RWPE2 (cell line): ENCODE measurements around the gene ATP2A1.
A peak's percentile ranks its signal among the peaks of the same experiment; 100 is the strongest.
"Not testable (repeated sequence)": the region's sequence is repeated elsewhere in the genome, so short reads cannot be mapped to it uniquely, and the experiment has no call there.

ENCODE experiments used
- ATAC-seq: fragments of 200-7000 bp; cut with Tn5 transposase; 3 replicates; pipeline ENCODE4 v1.9.1; 2021; ENCODE audit warnings: low read depth
- DNase-seq: peaks from one replicate; pipeline ENCODE4 v3.0.0-alpha.2; 2020; ENCODE audit warnings: low spot score
- H3K27ac ChIP-seq: fragments of 450-650 bp; 2 replicates; pipeline ENCODE4 v1.5.1; 2017; ENCODE audit warnings: mild to moderate bottlenecking; ENCODE audit not compliant: poor library complexity, severe bottlenecking
- H3K27me3 ChIP-seq: fragments of 250-450 bp; sonication (Bioruptor Pico); 2 replicates; pipeline ENCODE4 v1.5.1; 2021; ENCODE audit warnings: mild to moderate bottlenecking, moderate library complexity; ENCODE audit not compliant: insufficient read depth, poor library complexity, severe bottlenecking
- H3K36me3 ChIP-seq: fragments of 250-450 bp; sonication (Bioruptor Pico); 2 replicates; pipeline ENCODE4 v1.5.1; 2020; ENCODE audit warnings: low read depth, mild to moderate bottlenecking, moderate library complexity
- H3K4me1 ChIP-seq: fragments of 250-450 bp; sonication (Bioruptor Pico); 2 replicates; pipeline ENCODE4 v1.5.1; 2021; ENCODE audit warnings: mild to moderate bottlenecking, moderate library complexity; ENCODE audit not compliant: insufficient read depth, poor library complexity, severe bottlenecking
- H3K4me3 ChIP-seq: fragments of 250-450 bp; sonication (Bioruptor Pico); 2 replicates; pipeline ENCODE4 v1.5.1; 2021; ENCODE audit warnings: mild to moderate bottlenecking, moderate library complexity; ENCODE audit not compliant: severe bottlenecking
- H3K9me3 ChIP-seq: fragments of 250-450 bp; sonication (Bioruptor Pico); 2 replicates; pipeline ENCODE4 v1.5.1; 2021; ENCODE audit warnings: mild to moderate bottlenecking, moderate library complexity; ENCODE audit not compliant: severe bottlenecking
- TF ChIP-seq, protein P1 (sequence below): fragments of 450-650 bp; IDR thresholded peaks from one replicate; pipeline ENCODE4 v1.5.1; 2017; ENCODE audit warnings: mild to moderate bottlenecking, moderate library complexity; ENCODE audit not compliant: poor library complexity, severe bottlenecking

Gene ATP2A1

DNA sequence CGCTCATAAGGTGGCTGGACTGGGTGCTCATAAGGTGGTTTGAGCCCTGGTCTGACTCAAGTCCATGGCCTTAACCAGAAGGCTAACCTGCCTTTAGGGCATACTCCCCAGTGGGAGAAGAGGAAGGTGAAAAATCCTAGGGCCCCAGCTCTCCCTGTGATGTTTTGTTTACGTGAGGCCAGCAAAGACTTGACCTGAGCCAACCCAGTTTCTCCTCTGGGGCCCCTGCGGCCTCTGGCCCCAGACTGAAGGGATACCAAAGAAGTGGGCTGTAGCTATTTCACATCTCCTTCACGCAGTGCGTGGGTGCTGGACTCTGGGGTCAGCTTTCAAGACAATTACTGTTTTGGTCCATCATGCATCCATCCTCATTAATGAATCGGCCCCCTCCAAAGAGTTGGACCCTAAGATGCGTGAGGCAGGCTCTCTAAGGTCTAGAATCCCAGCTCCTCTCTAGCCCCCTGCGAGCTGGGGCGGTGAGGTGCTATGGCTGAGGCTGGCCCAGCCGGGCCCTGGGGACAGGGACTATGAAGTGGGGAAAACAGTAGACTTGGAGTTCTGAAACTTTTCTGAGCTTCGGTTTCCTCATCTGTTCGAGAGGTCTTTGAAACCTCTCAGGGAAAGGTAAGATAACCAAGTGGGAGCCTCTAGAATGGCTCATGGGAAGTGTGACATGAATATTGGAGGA is 13.1 kb upstream of the ATP2A1 start:
- H3K36me3 ChIP-seq: peaks cover 32% of the 10 kb centered on the region
- DNase-seq (no peak), ATAC-seq (no peak)
- peak overlapping the region; percentile 74 for H3K27ac ChIP-seq
- no peaks in the 10 kb centered on the region for H3K27me3 ChIP-seq
- no peaks in the 10 kb centered on the region for H3K9me3 ChIP-seq
- peak overlapping the region; percentile 73 for H3K4me3 ChIP-seq
- TF ChIP-seq, protein P1, sequence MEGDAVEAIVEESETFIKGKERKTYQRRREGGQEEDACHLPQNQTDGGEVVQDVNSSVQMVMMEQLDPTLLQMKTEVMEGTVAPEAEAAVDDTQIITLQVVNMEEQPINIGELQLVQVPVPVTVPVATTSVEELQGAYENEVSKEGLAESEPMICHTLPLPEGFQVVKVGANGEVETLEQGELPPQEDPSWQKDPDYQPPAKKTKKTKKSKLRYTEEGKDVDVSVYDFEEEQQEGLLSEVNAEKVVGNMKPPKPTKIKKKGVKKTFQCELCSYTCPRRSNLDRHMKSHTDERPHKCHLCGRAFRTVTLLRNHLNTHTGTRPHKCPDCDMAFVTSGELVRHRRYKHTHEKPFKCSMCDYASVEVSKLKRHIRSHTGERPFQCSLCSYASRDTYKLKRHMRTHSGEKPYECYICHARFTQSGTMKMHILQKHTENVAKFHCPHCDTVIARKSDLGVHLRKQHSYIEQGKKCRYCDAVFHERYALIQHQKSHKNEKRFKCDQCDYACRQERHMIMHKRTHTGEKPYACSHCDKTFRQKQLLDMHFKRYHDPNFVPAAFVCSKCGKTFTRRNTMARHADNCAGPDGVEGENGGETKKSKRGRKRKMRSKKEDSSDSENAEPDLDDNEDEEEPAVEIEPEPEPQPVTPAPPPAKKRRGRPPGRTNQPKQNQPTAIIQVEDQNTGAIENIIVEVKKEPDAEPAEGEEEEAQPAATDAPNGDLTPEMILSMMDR: no peak
- H3K4me1 ChIP-seq: no peaks in the 10 kb centered on the region

DNA sequence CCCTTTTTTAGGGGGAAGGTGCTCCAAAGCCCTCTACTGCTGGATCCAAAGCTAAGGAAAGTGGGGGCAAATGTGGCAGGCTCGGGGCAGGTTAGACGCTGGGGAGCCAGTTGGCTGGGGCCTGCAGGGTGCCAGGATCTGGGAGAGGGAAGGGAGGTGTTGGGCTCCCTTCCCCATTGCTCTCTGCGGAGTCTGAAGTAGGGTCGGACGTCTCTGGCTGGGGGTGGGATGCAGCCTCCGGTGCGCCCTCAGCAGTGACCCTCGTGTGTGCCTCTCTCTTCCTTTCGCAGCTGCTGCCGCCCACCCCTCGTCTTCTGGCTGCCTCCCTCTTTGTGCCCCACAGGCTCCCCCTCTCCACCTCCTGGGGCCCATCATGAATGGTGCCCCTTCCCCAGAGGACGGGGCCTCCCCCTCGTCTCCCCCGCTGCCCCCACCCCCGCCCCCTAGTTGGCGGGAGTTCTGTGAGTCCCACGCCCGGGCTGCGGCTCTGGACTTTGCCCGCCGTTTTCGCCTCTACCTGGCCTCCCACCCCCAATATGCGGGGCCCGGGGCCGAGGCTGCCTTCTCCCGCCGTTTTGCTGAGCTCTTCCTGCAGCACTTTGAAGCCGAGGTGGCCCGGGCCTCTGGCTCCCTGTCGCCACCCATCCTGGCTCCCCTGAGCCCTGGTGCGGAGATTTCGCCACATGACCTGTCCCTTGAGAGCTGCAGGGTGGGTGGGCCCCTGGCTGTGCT is 12.4 kb upstream of the ATP2A1 start:
- Histone ChIP-seq H3K27me3 (no peaks in the 10 kb centered on the region), H3K36me3 (peaks cover 40% of the 10 kb centered on the region), H3K4me1 (no peaks in the 10 kb centered on the region), H3K9me3 (no peaks in the 10 kb centered on the region), H3K4me3 (no peak overlapping the region), H3K27ac (no peak overlapping the region)
- ATAC-seq: no peak
- no peak for DNase-seq
- TF ChIP-seq, protein P1: no peak

DNA sequence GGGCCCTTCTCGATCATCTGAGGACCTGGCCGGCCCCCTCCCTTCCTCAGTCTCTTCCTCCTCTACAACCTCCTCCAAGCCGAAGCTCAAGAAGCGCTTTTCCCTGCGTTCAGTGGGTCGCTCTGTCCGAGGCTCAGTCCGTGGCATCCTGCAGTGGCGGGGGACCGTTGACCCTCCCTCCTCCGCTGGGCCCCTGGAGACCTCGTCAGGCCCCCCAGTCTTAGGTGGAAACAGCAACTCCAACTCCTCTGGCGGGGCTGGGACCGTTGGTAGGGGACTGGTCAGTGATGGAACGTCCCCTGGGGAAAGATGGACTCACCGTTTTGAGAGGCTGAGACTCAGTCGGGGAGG is 11.9 kb upstream of the ATP2A1 start:
- H3K9me3 ChIP-seq: no peaks in the 10 kb centered on the region
- ATAC-seq (no peak), DNase-seq (no peak)
- H3K27me3 ChIP-seq: no peaks in the 10 kb centered on the region
- H3K4me1 ChIP-seq: no peaks in the 10 kb centered on the region
- no peak overlapping the region for H3K27ac ChIP-seq
- no peak overlapping the region for H3K4me3 ChIP-seq
- peaks cover 45% of the 10 kb centered on the region for H3K36me3 ChIP-seq
- TF ChIP-seq, protein P1: no peak

DNA sequence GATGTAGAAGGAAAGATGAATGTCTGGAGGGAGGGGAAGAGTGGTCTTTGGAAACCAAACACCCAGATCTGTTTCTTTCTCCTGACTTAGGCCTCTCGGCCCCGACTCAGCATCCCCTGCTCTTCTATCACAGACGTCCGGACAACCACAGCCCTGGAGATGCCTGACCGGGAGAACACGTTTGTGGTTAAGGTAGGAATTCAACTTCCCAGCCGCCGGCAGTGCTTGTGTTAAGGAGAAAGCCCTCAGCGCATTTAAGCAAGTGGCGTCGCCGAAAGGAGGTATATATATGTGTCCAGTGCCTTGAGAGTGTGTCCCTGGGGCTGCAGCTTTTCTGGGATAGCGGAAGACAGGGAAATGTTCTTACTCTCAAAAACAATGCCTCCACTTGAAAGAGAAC is 11.0 kb upstream of the ATP2A1 start:
- ATAC-seq (no peak), DNase-seq (no peak)
- Histone ChIP-seq H3K4me3 (no peak overlapping the region), H3K4me1 (no peaks in the 10 kb centered on the region), H3K27me3 (no peaks in the 10 kb centered on the region), H3K9me3 (no peaks in the 10 kb centered on the region), H3K36me3 (peaks cover 46% of the 10 kb centered on the region), H3K27ac (no peak overlapping the region)
- TF ChIP-seq, protein P1: no peak

DNA sequence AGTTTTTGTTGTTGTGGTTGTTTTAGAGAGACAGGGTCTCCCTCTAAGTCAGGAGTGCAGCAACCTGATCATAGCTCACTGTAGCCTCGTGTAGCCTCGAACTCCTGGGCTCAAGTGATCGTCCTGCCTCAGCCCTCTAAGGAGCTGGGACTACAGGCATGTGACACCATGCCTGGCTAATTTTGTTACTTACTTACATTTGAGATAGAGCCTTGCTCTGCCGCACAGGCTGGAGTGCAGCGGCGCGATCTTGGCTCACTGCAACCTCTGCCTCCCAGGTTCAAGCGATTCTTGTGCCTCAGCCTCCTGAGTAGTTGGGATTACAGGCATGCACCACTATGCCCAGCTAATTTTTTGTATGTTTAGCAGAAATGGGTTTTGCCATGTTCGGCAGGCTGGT is 10.6 kb upstream of the ATP2A1 start:
- H3K4me3 ChIP-seq, H3K27ac ChIP-seq, ATAC-seq, H3K4me1 ChIP-seq, H3K9me3 ChIP-seq, H3K27me3 ChIP-seq, DNase-seq: not testable (repeated sequence)
- peaks cover 46% of the 10 kb centered on the region for H3K36me3 ChIP-seq
